Measurements from ENCODE around the gene TTC4. TPM values are rescaled to one million over a fixed set of nuclear protein-coding genes. Genes with fewer than 3 reads are reported as not detected.
"Not testable (repeated sequence)": the region's sequence is repeated elsewhere in the genome, so short reads cannot be mapped to it uniquely, and the experiment has no call there.

TTC4 gene
- total RNA-seq, 2 donors from 2014 or later: 15.9 to 17.4 TPM

DNA sequence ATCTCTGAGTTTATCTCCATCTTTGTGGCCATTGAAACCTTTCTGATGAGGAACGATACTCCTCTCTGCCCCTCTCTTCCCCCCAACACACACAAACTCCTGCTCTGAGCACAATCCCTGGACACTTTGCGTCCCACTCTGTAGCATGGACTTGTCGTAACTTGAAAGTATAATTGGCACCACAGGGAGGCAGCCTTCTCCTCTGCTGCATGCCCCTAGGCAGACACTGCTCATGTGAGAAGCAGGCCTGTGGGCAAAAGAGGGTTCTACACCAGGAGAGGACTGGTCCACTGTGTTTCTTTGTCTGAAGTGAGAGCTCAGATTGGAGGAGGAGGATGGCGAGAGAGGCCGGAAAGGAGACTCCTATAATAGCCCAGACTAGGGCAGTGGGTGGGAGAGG is 52.4 kb downstream of the TTC4 start:
- Histone ChIP-seq H3K4me3 (no peak overlapping the region), H3K4me1 (replicated peaks) (peaks cover 3% of the 10 kb centered on the region), H3K27me3 (replicated peaks; ENCODE audit: insufficient read depth) (no peaks in the 10 kb centered on the region), H3K27ac (no peak overlapping the region), H3K36me3 (no peaks in the 10 kb centered on the region), H3K9me3 (no peaks in the 10 kb centered on the region)
- DNase-seq (ENCODE audit: low spot score): no peak
- TF ChIP-seq POLR2A (IDR thresholded peaks at IDR 0.05): no peak
- TF ChIP-seq, protein P1, sequence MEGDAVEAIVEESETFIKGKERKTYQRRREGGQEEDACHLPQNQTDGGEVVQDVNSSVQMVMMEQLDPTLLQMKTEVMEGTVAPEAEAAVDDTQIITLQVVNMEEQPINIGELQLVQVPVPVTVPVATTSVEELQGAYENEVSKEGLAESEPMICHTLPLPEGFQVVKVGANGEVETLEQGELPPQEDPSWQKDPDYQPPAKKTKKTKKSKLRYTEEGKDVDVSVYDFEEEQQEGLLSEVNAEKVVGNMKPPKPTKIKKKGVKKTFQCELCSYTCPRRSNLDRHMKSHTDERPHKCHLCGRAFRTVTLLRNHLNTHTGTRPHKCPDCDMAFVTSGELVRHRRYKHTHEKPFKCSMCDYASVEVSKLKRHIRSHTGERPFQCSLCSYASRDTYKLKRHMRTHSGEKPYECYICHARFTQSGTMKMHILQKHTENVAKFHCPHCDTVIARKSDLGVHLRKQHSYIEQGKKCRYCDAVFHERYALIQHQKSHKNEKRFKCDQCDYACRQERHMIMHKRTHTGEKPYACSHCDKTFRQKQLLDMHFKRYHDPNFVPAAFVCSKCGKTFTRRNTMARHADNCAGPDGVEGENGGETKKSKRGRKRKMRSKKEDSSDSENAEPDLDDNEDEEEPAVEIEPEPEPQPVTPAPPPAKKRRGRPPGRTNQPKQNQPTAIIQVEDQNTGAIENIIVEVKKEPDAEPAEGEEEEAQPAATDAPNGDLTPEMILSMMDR (IDR thresholded peaks at IDR 0.05): peak in 2 of 4 experiments; percentile 11 to 19
- TF ChIP-seq POLR2AphosphoS5 (IDR thresholded peaks at IDR 0.05): no peak
- WGBS: 72% methylated on average over 5 of the region's 5 CpGs
- intact Hi-C loops (cut with DNase I): no loop called here

DNA sequence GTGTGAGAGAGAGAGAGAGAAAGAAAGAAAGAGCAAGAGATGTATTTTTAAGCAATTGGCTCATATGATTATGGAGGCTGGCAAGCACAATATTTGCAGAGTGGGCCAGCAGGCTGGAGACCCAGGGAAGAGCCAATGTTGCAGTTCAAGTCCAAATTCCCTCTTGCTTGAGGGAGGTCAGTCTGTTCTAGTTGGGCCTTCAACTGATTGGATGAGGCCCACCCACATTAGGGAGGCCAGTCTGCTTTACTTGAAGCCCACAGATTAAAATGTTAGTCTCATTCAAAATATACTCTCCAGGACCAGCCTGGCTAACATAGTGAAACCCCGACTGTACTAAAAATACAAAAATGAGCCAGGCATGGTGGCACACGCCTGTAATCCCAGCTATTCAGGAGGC is 57.3 kb downstream of the TTC4 start:
- intact Hi-C loops (cut with DNase I): no loop called here
- TF ChIP-seq POLR2AphosphoS5 (IDR thresholded peaks at IDR 0.05): no peak
- TF ChIP-seq, protein P1 (IDR thresholded peaks at IDR 0.05): no peak
- TF ChIP-seq POLR2A (IDR thresholded peaks at IDR 0.05): no peak
- Histone ChIP-seq H3K27ac (no peak overlapping the region), H3K4me1 (replicated peaks) (no peaks in the 10 kb centered on the region), H3K4me3 (no peak overlapping the region), H3K9me3 (no peaks in the 10 kb centered on the region), H3K27me3 (replicated peaks; ENCODE audit: insufficient read depth) (no peaks in the 10 kb centered on the region), H3K36me3 (no peaks in the 10 kb centered on the region)
- 93% methylated on average over 2 of the region's 2 CpGs for WGBS
- DNase-seq (ENCODE audit: low spot score): no peak

DNA sequence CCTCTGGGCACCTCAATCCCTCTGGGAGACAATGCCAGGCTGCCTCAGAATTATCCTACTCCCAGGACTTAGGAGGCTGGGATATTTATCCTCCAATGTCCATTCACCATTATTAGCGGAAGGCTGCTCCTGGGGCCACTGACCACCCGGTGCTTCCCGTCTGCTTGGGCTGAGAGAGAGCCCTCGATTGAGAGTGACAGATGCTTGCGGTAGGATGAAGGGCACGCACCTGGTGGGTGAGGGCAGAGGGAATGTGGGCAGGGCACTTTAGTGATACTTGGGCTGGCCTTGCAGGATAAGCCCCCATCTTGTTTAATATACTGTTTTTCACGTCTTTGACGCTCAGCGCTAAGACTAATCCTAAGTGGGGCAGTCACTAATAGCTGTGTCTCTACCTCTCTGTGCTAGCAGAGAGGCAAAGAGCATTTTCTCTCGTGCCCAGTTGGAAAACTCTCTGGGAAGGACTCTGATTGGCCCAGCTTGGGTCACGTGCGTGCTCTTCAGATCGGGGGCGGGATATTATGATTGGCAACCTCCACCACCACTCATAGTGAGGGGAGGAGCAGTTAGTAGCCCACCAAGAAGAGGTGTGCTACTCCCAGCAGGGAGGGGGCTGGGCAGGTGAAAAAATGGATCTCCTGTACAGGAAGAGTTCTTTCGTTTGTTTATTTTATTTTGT is 59.3 kb downstream of the TTC4 start:
- TF ChIP-seq, protein P1 (IDR thresholded peaks at IDR 0.05): no peak
- TF ChIP-seq POLR2AphosphoS5 (IDR thresholded peaks at IDR 0.05) (no peak), POLR2A (IDR thresholded peaks at IDR 0.05) (no peak)
- intact Hi-C loops (cut with DNase I): no loop called here
- H3K4me3 ChIP-seq: no peak overlapping the region
- H3K36me3 ChIP-seq: no peaks in the 10 kb centered on the region
- WGBS: 76% methylated on average over 15 of the region's 15 CpGs
- H3K9me3 ChIP-seq: no peaks in the 10 kb centered on the region
- no peak overlapping the region for H3K27ac ChIP-seq
- no peaks in the 10 kb centered on the region for H3K4me1 ChIP-seq (replicated peaks)
- no peak for DNase-seq (ENCODE audit: low spot score)
- no peaks in the 10 kb centered on the region for H3K27me3 ChIP-seq (replicated peaks; ENCODE audit: insufficient read depth)

DNA sequence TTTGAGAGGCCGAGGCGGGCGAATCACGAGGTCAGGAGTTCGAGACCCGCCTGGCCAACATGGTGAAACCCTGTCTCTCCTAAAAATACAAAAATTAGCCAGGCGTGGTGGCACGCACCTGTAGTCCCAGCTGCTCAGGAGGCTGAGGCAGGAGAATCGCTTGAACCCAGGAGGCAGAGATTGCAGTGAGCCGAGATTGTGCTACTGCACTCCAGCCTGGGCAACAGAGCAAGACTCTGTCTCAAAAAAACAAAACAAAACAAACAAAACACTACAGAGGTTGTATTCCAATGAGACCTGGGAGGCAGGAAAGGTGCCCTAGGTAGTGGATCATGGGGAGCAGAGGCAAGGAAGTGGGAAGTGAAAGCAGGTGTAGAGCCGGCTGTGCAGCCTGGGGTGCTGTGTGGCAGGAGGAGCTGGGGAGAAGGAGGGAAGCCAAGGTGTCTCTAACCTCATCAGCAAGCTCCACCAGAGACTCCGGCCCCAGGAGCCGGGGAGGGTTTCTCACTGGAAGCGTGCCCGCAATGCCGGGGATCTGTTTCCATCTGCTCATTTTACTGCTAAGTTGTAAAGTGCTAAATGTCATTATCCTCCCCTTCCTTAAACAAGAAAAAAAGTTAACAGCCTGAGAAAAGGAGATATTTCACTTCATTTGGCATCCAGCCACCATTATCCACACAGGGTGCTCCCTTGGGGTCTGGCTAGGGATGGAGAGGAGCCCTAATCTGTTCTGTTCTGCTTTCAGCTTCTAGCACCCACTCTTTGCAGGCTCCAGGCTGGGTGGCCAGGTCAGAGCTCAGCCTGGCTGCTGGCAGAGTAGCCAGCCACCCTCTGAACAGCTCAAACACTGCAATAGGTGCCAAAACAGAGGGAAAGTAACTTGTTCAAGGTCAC is 60.4 kb downstream of the TTC4 start:
- H3K27ac ChIP-seq; H3K27me3 ChIP-seq (replicated peaks; ENCODE audit: insufficient read depth); H3K4me1 ChIP-seq (replicated peaks); intact Hi-C loops (cut with DNase I); H3K9me3 ChIP-seq; H3K36me3 ChIP-seq; H3K4me3 ChIP-seq; DNase-seq (ENCODE audit: low spot score): not testable (repeated sequence)
- WGBS: 59% methylated on average over 16 of the region's 16 CpGs

DNA sequence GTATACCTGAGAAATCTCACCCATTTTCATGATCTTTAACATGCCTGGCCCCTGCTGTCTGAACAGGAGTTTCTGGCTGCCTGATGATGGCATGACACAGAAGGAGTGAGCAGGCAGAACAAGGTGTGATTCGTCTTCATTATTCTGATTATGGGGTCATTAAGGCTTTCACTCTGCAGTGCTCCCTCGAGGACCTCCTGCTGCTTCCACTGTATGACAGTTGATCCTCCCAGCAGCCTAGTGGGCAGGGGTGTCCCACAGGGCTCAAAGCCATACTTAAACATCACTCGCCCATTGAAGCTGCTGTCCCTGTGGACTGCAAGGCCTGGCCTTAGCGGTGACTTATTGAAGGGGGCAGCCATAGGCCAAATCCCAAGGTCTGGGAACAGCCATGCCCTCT is 61.4 kb downstream of the TTC4 start:
- 86% methylated on average over 4 of the region's 4 CpGs for WGBS
- Histone ChIP-seq H3K27me3 (replicated peaks; ENCODE audit: insufficient read depth) (no peaks in the 10 kb centered on the region), H3K4me1 (replicated peaks) (no peaks in the 10 kb centered on the region), H3K9me3 (no peaks in the 10 kb centered on the region), H3K27ac (no peak overlapping the region), H3K36me3 (no peaks in the 10 kb centered on the region), H3K4me3 (no peak overlapping the region)
- TF ChIP-seq POLR2A (IDR thresholded peaks at IDR 0.05): no peak
- TF ChIP-seq, protein P1 (IDR thresholded peaks at IDR 0.05): no peak
- intact Hi-C loops (cut with DNase I): no loop called here
- no peak for DNase-seq (ENCODE audit: low spot score)
